Neural progenitor cell (in vitro differentiated cells): Measurements from ENCODE around the gene HOXD1.

Experiments
- EZH2 ChIP-seq: fragments of 200-600 bp; sonication (generic); IDR thresholded peaks from 2 replicates; pipeline ENCODE4 v1.6.1; 2017; ENCODE audit warnings: antibody characterized with exemption, mild to moderate bottlenecking, moderate library complexity
- EZH2phosphoT487 ChIP-seq: fragments of 200-600 bp; sonication (generic); IDR thresholded peaks from 2 replicates; pipeline ENCODE4 v1.6.1; 2017; ENCODE audit warnings: antibody characterized with exemption
- TF ChIP-seq, protein P1 (sequence below): fragments of 200-600 bp; sonication (generic); IDR thresholded peaks from 2 replicates; pipeline ENCODE4 v1.5.1; 2017; ENCODE audit warnings: antibody characterized with exemption, mild to moderate bottlenecking

DNA sequence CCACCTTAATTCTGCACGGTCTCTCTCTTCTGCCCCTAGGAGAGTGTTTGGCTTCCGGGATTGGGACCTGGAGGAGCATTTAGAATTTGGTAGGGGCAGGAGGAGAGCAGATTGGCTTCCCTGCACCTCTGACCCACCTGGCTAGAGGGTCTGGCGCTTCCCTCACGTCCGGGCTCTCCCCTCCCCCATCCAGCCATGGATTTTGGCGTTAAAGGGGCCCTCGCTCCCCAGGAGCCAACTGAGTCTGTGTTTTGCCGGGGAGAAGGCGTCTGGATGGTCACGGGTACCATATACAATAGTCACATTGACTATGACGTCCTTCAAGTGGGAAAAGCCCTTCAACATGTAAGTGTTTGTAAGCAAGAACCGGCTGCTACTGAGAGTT is 24.8 kb upstream of the HOXD1 start:
- TF ChIP-seq EZH2phosphoT487 = no peak
- TF ChIP-seq, protein P1, sequence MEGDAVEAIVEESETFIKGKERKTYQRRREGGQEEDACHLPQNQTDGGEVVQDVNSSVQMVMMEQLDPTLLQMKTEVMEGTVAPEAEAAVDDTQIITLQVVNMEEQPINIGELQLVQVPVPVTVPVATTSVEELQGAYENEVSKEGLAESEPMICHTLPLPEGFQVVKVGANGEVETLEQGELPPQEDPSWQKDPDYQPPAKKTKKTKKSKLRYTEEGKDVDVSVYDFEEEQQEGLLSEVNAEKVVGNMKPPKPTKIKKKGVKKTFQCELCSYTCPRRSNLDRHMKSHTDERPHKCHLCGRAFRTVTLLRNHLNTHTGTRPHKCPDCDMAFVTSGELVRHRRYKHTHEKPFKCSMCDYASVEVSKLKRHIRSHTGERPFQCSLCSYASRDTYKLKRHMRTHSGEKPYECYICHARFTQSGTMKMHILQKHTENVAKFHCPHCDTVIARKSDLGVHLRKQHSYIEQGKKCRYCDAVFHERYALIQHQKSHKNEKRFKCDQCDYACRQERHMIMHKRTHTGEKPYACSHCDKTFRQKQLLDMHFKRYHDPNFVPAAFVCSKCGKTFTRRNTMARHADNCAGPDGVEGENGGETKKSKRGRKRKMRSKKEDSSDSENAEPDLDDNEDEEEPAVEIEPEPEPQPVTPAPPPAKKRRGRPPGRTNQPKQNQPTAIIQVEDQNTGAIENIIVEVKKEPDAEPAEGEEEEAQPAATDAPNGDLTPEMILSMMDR = no peak
- no peak for TF ChIP-seq EZH2
